HG03159 (cell line): ENCODE results near the gene BNC2.

Experiments used
- ATAC-seq: cut with Tn5 transposase; IDR thresholded peaks from one replicate; pipeline ENCODE4 v1.9.1; 2021; ENCODE audit warnings: mild to moderate bottlenecking, moderate library complexity; ENCODE audit not compliant: unreplicated experiment

BNC2 gene

DNA sequence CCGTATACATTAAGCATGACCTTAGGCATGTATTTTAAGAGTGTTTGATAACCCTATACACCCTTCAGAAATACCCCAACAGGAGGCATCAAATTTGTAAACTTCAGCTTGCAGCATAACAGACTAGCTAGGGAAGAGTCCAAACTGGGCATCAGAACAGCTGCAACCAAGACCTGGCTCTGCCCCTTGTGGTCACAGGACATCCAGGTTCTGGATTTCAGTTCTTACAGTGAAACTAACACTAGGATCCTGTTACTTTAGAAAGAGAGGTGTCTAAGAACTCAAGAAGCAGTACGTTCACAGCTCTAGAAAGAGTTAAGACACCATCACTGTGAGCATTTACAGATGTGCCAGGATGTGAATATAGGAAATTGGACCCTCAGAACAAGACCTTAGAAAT is 229.8 kb downstream of the BNC2 start:
- no peak for ATAC-seq

DNA sequence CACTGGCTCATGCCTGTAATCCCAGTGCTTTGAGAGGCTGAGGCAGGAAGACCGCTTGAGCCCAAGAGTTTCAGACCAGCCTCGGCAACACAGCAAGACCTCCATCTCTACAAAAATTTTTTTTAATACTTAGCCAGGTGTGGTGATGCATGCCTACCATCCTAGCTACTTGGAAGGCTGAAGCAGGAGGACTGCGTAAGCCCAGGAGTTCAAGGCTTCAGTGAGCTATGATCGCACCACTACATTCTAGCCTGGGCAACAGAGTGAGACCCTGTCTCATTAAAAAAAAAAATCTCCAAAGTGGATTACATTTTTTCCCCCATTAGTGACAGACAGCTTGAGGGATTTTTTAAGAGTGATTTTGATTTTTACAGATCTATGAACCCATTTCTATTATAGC is 230.8 kb downstream of the BNC2 start:
- no peak for ATAC-seq

DNA sequence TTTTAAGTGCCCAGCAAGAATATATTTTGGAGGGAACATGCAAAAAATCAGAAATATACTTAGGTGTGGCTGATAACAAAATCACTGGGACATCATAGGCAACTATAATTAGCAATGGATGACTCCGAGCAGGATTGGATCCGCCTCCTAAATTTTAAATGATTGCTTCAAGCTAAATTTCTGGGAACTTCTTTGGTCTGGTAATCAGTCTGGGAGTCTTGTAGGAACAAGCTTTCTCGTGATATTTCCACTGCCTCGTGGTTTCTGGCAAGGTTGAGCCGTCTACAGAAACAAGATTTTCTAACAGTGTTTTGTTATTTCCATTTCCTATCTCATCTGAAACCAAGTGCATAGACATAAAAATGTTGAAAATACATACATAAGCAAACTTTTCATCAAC is 232.6 kb downstream of the BNC2 start:
- no peak for ATAC-seq

DNA sequence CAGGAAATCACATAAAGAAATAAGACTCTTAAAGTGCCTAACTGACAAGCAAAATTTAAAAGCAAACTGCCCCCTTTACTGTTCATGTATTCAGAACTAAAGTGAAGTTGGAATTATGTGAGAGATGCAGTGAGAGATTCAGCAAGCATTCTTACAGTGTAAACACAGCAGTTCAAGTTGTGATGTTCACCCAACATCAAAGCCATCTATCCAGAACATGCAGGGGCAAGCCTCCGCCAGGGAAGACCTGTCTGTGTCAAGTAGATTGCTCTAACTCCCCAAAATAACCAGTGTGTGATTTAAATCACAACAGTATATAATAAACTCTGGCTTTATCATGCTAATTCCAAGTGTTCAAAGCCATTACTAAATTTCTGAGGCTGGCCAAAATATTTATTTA is 233.3 kb downstream of the BNC2 start:
- no peak for ATAC-seq

DNA sequence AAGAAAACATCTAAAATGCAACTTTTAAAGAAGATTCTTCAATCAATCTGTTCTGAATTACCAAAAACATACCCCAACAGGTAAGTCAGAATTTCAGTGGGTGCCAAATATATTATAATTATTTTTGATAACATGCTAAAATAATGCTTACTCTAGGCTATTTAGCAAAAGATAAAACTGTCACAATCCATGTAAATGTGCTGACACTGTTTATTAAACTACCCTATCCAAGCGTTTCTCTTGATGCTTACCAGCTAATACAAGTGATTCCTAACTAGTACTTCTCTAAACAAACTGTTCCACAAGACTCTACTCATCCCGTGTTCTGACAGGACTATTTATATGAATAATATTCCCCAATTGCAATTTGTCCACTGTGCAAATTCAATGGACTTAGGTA is 236.7 kb downstream of the BNC2 start:
- no peak for ATAC-seq

DNA sequence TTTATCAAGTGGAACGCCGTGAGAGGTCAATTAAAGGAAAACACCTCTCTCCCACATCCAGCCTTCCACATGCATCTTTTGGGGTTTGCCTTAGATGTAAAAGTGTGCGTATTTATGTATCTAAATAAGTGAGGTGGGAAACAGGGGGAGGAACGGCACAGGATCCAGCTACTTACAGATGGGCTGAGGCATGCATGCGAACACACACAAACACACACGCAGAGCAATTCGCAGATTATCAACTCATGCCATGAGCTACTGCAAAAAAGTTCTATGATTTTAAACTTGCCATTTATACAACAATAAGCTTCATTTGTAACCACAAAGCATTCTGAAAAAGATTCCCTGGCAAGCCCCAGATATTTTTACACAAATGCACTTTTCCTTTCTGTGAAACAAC is 242.1 kb downstream of the BNC2 start:
- ATAC-seq: no peak

DNA sequence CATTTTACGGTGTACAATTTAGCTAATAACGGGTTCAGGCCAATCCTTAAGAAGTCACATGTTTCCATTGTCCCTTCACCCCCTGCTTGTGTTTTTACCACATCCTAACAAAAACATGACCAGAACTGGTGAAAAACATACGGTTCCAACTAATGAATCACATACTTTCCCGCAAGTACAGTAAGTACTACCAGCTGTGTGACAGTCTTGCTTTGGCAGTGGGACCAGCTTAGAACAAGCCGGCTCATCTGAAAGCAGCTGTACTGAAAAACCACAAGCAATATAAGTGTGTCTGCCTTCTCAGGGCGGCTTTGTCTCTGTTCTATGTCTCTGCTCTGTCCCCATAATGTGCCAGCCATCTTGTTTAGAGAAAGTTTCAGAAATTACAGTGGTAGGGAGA is 242.5 kb downstream of the BNC2 start:
- ATAC-seq: no peak

DNA sequence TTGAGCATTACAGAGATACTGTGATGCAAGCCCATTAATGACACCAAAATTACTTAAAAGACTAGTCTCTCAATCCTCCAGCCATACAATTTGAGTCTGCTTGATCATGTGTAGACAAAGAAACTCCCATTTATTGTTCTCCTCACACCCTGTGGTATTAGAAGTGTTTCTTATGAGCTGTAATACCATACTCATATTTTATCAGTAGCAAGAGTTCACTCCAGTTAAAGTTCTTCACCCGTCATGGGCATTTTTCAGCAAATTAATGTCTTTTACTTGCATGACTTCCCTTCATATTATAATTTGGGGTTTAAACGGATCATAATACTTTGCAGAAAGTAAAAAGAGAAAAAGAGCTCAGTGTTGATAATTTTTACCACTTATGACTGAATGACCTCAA is 242.9 kb downstream of the BNC2 start:
- no peak for ATAC-seq

DNA sequence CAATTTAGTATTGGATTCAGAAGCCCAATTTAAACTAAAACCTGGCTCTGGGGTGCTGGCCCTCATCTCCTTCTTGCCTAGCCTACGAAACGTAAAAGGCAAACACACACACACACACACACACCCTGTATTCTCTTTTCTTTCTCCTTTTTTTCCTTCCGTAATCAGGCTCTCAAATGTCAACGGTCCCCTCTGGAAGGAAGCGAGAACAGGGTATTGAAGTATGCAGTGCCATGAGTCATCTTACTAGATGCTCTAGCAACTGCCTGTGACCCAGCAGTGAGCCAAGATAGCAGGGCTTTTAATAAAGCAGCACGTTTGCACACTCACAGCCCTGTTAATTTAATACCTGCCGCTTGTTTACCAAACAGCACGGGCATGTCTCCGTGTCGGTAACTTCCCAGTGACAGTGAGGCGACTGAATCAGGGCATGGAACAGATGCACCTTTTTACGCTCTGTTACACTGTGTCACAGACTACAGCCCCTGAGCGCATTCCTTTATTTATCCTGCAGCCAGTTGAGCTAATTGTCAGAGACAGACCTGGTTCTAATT is 243.8 kb downstream of the BNC2 start:
- no peak for ATAC-seq

DNA sequence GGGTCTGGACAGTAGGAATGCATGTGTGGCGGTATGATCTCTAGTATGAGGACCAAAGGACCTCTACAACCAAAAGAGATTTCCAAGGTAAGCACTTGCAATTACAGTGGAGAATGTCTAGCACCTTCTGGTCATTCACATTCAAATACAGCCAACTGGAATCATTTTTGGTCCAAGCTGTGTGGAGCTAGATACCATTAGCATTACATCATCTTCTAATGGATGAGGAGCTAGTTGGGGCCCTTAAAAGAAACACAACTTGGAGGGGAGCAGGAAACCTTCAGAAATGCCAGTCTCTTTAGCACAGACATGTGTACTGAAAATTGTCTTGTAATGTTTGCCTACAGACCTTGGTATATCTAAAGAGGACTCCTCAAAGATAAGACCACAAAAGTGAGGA is 244.7 kb downstream of the BNC2 start:
- ATAC-seq: no peak

DNA sequence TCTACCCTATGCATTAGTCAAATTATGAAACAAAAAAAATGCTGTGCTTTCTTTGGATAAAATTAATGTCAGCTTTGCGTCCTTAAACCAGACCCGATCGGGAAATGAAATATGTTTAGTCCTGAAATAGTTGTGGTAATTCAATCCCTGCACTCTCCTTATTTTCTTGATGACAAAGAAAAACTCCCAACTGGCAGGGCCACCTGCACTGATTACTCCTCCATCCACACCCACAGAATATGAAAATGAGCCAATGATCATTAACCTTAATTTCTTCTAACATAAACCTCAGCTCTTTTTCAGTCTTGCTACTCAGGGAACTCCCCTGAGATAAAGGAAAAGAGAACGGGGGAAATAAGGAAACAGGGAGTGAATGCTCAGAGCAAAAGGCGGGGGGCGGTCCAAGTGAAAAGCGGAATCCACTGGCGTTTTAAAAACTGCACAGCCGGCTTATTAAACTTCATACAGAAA is 245.3 kb downstream of the BNC2 start:
- ATAC-seq: no peak

DNA sequence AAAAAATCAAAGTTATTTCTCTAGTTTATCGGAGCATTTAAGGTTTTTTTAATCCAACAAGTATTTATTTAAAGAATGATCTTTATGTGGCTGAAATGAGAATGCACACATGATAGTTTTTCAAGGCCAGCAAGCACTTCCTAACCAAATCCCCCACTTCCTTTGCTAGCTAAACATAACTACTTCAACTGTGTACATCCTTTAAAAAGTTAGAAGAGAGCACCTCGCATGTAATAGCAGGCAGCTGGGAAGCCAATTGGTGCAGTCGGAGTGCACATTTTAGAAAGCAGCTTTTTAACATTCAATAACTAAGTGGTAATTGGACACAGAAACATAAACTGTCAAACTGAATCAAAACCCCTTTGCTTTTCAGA is 245.7 kb downstream of the BNC2 start:
- ATAC-seq: no peak

DNA sequence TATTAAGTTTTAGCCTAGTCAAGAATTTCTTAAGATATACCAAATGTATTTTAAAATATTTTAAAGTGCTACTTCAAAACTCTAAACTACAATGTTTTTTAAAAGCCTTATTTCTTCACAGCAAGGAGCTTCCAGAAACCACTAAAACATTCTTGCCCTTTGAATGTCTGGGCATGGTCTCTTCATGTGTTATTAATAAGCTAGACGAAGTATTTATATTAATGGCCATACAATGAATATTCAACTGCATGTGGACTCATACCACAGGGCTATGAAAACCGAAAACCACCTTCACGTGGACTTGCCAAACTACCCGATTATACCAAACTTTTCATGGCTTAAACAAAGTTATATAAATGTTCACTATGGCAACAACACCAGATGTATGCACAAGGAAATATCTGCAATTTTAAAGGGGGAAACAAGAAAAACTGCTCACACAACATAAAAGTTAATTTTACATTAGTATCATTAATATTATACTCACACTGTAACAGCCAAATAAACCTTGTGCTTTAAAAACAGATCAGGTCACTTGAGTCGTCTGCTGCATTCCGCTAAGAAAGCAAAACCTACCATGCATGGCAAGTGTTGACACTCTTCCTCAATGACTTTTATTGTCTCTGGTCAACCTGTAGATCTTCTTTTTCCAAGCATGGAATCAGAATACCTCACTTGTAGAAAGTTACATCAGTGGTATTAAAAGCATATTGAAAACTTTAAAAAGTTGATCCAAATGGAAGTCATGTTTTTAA is 246.3 kb downstream of the BNC2 start:
- ATAC-seq: no peak

DNA sequence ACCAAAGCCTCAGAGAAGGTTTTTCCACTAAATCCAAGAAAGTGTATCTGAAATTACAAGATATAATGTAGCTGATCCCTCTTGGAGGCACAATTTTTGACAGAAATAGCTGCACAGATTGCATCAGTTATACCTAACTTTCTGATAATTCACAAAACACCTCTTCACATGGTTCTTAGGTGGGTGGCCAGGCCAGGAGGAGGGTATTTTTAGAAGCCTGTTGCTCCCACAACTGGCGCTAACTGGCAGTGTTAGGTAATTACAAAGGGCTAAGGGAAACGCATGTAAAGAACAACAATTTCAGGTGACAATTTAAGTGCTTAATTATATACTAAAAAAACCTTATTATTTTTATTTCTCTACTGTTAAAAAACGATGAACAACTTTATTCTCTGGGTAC is 247.9 kb downstream of the BNC2 start:
- ATAC-seq: no peak

DNA sequence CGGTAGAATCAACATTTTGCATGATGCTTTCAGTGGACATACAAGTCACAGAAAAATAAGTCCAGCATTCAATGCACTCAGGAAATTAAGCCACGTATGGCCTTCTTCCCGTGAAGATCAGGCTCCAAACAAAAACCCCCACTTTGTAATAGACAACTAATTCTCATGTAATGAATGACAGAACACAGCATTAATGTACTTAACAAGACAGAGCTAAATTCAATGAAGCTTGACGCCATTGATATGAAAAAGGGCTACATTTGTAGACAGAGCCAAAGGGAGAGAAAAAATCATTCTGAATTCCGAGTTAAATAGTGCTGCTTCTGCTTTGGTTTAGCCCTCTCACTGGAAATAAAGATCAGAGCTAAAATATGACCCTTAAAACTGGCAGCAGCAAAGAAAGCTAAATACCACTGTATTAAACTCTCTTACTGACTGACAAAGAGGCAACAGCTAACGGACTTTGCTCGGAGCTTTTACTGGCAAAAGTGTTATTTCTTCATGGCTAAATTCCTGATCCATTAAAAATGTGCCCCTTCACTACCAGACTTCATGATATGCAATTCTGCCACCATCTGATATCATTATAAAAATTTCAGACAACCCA is 250.5 kb downstream of the BNC2 start:
- ATAC-seq: no peak

DNA sequence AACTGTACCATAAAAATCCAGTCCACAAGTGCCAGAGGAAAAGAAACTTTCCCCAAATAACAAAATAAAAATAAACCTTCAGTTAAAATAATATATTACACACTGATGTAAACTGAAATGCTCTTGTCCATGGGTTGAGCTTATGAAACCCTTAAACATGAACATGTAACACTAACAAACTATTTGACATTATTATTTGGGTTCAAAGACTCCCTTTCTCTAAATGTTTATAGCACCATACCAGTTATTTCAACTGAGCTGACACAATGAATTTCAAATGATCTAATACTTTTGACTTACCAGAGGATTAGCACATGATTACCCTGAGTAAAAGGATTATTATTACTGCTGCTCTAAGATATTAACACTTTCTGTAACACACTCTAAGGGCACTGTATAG is 251.1 kb downstream of the BNC2 start:
- ATAC-seq: no peak

DNA sequence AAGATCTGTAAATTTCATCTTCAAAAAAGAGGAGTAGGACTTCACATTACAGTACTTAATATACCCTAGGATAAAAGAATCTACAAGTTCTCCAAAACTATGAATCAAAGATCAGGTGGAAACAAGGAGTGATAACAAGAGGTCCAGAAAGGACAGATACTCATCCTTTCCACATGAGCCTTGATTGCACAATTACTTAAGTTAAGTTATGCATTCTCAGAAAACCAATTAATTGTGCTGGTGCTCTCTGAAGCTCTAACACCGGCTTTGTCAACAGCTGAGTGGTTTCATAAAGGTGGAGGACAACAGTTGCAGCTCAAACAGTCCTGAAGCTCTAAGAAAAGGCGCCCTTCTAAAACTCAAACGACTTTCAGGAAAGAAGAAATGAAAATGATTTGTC is 251.9 kb downstream of the BNC2 start:
- ATAC-seq: no peak

DNA sequence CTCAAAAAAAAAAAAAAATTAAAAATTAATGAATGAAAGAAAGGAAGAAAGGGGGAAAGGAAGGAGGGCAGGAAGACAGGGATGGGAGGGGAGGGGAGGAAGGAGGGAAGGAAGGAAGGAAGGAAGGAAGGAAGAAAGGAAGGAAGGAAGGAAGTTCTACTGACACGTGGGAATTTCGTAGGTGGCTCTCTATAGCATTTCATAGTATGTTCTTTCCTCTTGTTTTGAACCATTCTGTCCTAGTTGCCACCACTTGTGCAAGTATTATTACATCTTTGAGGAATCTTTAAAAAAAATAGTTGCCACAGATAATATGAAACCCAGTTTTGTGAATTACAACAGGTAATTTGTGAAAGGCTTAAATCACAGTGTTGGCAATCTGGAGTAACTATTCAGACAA is 253.8 kb downstream of the BNC2 start:
- no peak for ATAC-seq

DNA sequence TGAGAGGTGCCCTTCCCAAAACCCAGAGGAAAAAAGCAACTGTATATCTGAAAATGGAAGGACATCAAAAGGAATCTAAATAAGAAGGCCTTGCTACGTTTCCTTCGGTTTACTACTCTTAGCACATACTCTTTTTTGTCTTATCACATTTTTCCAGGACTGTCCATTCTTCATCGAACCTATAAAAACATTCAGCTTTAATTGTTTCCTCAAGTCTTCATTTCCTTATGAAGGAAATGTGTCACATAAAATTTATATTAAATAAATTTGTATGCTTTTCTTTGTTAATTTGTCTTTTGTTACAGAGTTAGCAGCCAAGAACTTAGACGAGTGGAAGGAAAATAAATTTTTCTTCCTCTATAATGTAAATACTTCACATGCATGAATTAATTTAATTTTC is 255.0 kb downstream of the BNC2 start:
- no peak for ATAC-seq

DNA sequence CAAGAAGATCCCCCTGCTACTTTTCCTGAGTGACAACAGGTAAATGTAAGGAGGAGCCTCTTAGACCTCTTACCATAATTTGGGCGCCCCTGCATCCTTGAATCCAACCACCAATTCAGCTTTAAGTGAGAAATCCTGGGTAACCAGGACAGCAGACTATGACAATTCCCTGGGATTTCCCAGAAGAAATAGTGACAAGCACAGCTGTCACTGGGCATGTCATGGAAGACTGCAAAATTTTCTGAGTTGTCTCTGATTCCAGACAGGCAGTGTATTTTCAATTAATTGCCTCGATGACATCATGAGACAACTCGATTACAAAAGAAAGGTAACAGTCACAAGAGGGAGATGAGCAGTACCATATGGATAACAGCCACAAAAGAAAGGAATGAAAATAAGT is 256.9 kb downstream of the BNC2 start:
- no peak for ATAC-seq

DNA sequence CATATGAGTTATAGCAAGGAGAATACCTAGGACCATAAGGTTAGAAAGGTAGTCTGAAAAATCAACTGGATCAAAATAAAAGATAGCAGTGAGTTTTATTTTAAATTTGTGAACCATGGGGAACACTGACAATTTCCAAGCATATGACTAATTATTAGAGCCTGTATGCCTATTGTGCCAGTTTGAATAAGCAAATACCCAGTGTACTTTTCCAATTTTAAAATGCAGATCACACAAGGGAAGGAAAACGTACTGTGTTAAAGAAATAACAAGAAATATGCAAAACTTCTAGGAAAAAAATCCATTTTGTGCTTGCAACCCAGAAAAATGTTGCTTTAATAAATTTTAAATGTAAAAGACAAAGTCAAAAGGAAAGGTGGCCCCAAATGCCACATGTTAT is 257.4 kb downstream of the BNC2 start:
- no peak for ATAC-seq

DNA sequence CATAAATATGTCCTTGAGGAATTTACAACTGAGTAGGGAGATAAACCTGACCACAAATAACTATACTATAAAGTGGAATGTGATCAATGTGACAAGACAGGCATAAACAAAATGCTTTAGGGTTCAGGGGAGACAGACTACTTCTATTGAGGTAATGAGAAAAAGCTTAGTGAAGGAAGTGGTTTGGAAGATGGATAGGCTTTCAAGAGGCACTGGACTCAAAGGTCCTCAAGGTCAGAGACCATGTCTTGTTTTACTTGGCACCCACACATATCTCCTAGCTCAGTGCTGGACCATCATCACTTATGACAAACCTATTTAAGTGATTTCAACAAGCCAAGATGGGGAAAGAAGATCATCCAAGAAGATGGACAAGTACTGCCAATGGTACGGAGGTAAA is 257.8 kb downstream of the BNC2 start:
- ATAC-seq: no peak

DNA sequence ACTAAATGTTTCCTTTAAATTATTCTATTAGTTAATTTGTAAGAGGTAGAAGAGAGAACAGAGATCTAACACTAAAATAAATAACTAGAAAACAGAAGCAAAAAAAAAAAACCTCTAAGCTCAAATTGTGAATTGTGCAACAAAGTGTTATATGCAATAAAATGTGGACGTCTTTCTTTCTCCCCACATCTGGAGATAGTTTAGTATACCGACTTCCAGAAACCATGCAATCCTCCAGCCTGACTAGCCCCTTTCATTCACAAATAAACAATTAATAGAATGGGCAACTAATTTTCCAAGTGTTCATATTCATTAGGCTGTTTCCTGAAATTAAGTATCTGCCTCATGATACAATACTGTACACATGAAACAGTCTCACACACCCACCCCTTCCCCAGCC is 258.5 kb downstream of the BNC2 start:
- ATAC-seq: no peak
